GM23338 (cell line): ENCODE measurements around the gene SPNS3. TPM values are rescaled to one million over a fixed set of nuclear protein-coding genes. Genes with fewer than 3 reads are reported as not detected.
A peak's percentile ranks its signal among the peaks of the same experiment; 100 is the strongest.

Source experiments
- ATAC-seq: fragments of 200-7000 bp; cut with Tn5 transposase; 3 replicates; pipeline ENCODE4 v1.9.1; 2020
- DNase-seq: peaks from one replicate; pipeline ENCODE4 v3.0.0-alpha.2; 2015; ENCODE audit warnings: low spot score
- H2AFZ ChIP-seq: fragments of 200-600 bp; sonication (generic); 2 replicates; pipeline ENCODE4 v1.8.0; 2016; ENCODE audit warnings: antibody characterized with exemption, mild to moderate bottlenecking, moderate library complexity
- H3F3A ChIP-seq: fragments of 200-600 bp; sonication (generic); replicated peaks from 2 replicates; pipeline ENCODE4 v1.8.0; 2017; ENCODE audit warnings: antibody characterized with exemption, mixed run types, low read depth
- H3K27ac ChIP-seq: fragments of 200-600 bp; sonication (generic); 2 replicates; pipeline ENCODE4 v1.6.1; 2016; ENCODE audit warnings: low read depth
- H3K27me3 ChIP-seq: fragments of 200-600 bp; sonication (generic); 2 replicates; pipeline ENCODE4 v1.8.0; 2016; ENCODE audit warnings: mild to moderate bottlenecking, mixed run types, moderate library complexity; ENCODE audit not compliant: insufficient read depth
- H3K36me3 ChIP-seq: fragments of 200-600 bp; sonication (generic); 2 replicates; pipeline ENCODE4 v1.8.0; 2016; ENCODE audit warnings: mild to moderate bottlenecking; ENCODE audit not compliant: insufficient read depth
- H3K4me1 ChIP-seq: fragments of 200-600 bp; sonication (generic); 2 replicates; pipeline ENCODE4 v1.8.0; 2016; ENCODE audit warnings: mild to moderate bottlenecking, moderate library complexity; ENCODE audit not compliant: insufficient read depth
- H3K4me2 ChIP-seq: fragments of 200-600 bp; sonication (generic); 2 replicates; pipeline ENCODE4 v1.7.1; 2017; ENCODE audit warnings: mixed run types
- H3K4me3 ChIP-seq: fragments of 200-600 bp; sonication (generic); 2 replicates; pipeline ENCODE4 v1.6.1; 2016; ENCODE audit warnings: mixed run types
- H3K79me2 ChIP-seq: fragments of 200-600 bp; sonication (generic); replicated peaks from 2 replicates; pipeline ENCODE4 v1.8.0; 2017; ENCODE audit warnings: mild to moderate bottlenecking; ENCODE audit not compliant: insufficient read depth
- H3K9me2 ChIP-seq: fragments of 200-600 bp; sonication (generic); 2 replicates; pipeline ENCODE4 v1.8.0; 2017; ENCODE audit not compliant: insufficient read depth
- H4K20me1 ChIP-seq: fragments of 200-600 bp; sonication (generic); replicated peaks from 2 replicates; pipeline ENCODE4 v1.8.0; 2017; ENCODE audit warnings: mild to moderate bottlenecking; ENCODE audit not compliant: insufficient read depth
- H3K27ac Mint-ChIP-seq: 2 replicates; pipeline ENCODE4 v1.8.0; 2020; ENCODE audit warnings: inconsistent platforms, mild to moderate bottlenecking, moderate library complexity, mixed read lengths
- H3K27me3 Mint-ChIP-seq: 3 replicates; pipeline ENCODE4 v1.8.0; 2022; ENCODE audit warnings: low read depth, mild to moderate bottlenecking, moderate library complexity, mixed read lengths, inconsistent platforms; ENCODE audit not compliant: insufficient read depth, poor library complexity
- H3K36me3 Mint-ChIP-seq: 3 replicates; pipeline ENCODE4 v1.8.0; 2021; ENCODE audit warnings: low read depth, mild to moderate bottlenecking, inconsistent platforms, moderate library complexity, mixed read lengths
- H3K4me1 Mint-ChIP-seq: 3 replicates; pipeline ENCODE4 v1.8.0; 2020; ENCODE audit warnings: mild to moderate bottlenecking, inconsistent platforms, mixed read lengths
- H3K4me3 Mint-ChIP-seq: 3 replicates; pipeline ENCODE4 v1.8.0; 2021; ENCODE audit warnings: moderate library complexity, mild to moderate bottlenecking, inconsistent platforms, mixed read lengths
- H3K9me3 Mint-ChIP-seq: 3 replicates; pipeline ENCODE4 v1.8.0; 2020; ENCODE audit warnings: moderate library complexity, mild to moderate bottlenecking, inconsistent platforms, mixed read lengths
- CREB1 ChIP-seq: fragments of 250-450 bp; sonication (Bioruptor Pico); IDR thresholded peaks from 2 replicates; pipeline ENCODE4 v1.5.0; 2020; ENCODE audit warnings: low read depth, mild to moderate bottlenecking, moderate library complexity
- EZH2 ChIP-seq: fragments of 200-600 bp; sonication (generic); IDR thresholded peaks from one replicate; pipeline ENCODE4 v1.8.0; 2017; ENCODE audit warnings: antibody characterized with exemption, mild to moderate bottlenecking, low read depth; ENCODE audit not compliant: unreplicated experiment
- EZH2phosphoT487 ChIP-seq: fragments of 200-600 bp; sonication (generic); IDR thresholded peaks from one replicate; pipeline ENCODE4 v1.8.1; 2018; ENCODE audit warnings: antibody characterized with exemption; ENCODE audit not compliant: unreplicated experiment
- JUNB ChIP-seq: IDR thresholded peaks from one replicate; pipeline ENCODE4 v1.6.1; 2016; ENCODE audit warnings: antibody characterized with exemption; ENCODE audit not compliant: unreplicated experiment
- NANOG ChIP-seq: IDR thresholded peaks from 2 replicates; pipeline ENCODE4 v1.6.1; 2016; ENCODE audit warnings: antibody characterized with exemption, borderline replicate concordance
- POLR2AphosphoS5 ChIP-seq: IDR thresholded peaks from 2 replicates; pipeline ENCODE4 v1.6.1; 2016; ENCODE audit warnings: antibody characterized with exemption, low read depth
- STAT1 ChIP-seq: IDR thresholded peaks from one replicate; pipeline ENCODE4 v1.6.1; 2016; ENCODE audit warnings: antibody characterized with exemption; ENCODE audit not compliant: unreplicated experiment
- ZNF114 ChIP-seq: fragments of 250-450 bp; sonication (Bioruptor Pico); IDR thresholded peaks from 2 replicates; pipeline ENCODE4 v1.5.0; 2020; ENCODE audit warnings: mild to moderate bottlenecking, moderate library complexity
- ZNF331 ChIP-seq: fragments of 250-450 bp; sonication (Bioruptor Pico); IDR thresholded peaks from 2 replicates; pipeline ENCODE4 v1.5.0; 2020; ENCODE audit warnings: low read depth, mild to moderate bottlenecking, moderate library complexity
- polyA plus RNA-seq: library from polyadenylated mRNA; unstranded; fragments of >200 nt; fragmentation: Nextera tagmentation; extraction: Ambion mirVana; gene quantifications from 2 replicates; pipeline ENCODE4 v1.2.1, GENCODE V29; 2016
- total RNA-seq: library from RNA; depleted of rRNA; stranded (reverse); fragments of >200 nt; shearing (Covaris generic); gene quantifications from 2 replicates; pipeline ENCODE4 v1.2.3, GENCODE V29; 2014
- TF ChIP-seq, protein P1 (sequence below), 2 experiments: fragments of 200-600 bp in 1 of 2; sonication (generic) in 1 of 2; conservative IDR thresholded peaks; 2 replicates each; pipeline versions ENCODE4 v1.5.1 to v1.6.1; 2016 to 2017; ENCODE audit warnings: antibody characterized with exemption in 2 of 2, low read depth in 2 of 2, mild to moderate bottlenecking in 2 of 2, moderate library complexity in 1 of 2
- TF ChIP-seq, protein P2 (sequence below): IDR thresholded peaks from 2 replicates; pipeline ENCODE4 v1.6.1; 2016; ENCODE audit warnings: antibody characterized with exemption
- TF ChIP-seq, protein P3 (sequence below): IDR thresholded peaks from one replicate; pipeline ENCODE4 v1.6.1; 2018; ENCODE audit warnings: antibody characterized with exemption; ENCODE audit not compliant: unreplicated experiment
- TF ChIP-seq, protein P4 (sequence below): fragments of 250-450 bp; sonication (Bioruptor Pico); IDR thresholded peaks from 2 replicates; pipeline ENCODE4 v1.5.0; 2020; ENCODE audit warnings: mild to moderate bottlenecking, moderate library complexity

The SPNS3 gene
- total and polyA plus RNA-seq, 2 experiments from 2014 or later, result not detected

DNA sequence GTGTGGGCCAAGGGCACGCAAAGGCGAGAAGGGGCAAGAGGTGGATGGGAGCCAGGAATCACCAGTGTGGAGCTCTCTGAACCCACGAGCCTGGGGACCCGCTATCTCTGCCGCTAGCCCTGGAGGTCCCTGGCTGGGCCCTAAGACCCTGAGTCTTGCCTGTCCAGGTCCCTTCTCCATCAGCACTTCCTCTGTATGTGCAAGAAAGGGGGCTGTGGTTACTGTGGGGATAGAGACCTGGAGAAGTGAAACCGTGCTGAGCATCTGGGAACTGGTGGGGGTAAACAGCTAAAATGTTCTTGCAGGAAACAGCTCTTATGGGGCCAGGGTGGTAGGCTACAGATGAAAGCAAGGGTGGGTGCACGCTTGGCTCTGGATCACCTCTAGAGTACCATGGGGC is 3.1 kb downstream of the SPNS3 start:
- no peak overlapping the region for H3K4me2 ChIP-seq
- Mint-ChIP-seq H3K27ac (no peak overlapping the region), H3K9me3 (no peaks in the 10 kb centered on the region), H3K4me3 (no peak overlapping the region), H3K36me3 (no peaks in the 10 kb centered on the region), H3K27me3 (peaks cover 6% of the 10 kb centered on the region), H3K4me1 (no peaks in the 10 kb centered on the region)
- 0 out of 2 replicates have a peak overlapping the region, but pooled peaks have one; percentile 55 for H3K27ac ChIP-seq
- DNase-seq, result no peak
- ATAC-seq, result no peak
- no peaks in the 10 kb centered on the region for H3K27me3 ChIP-seq
- TF ChIP-seq JUNB, result no peak
- no peak for TF ChIP-seq ZNF114 (CRISPR knock-in tag)
- no peak for TF ChIP-seq ZNF331 (CRISPR knock-in tag)
- TF ChIP-seq EZH2, result no peak
- TF ChIP-seq, protein P1, sequence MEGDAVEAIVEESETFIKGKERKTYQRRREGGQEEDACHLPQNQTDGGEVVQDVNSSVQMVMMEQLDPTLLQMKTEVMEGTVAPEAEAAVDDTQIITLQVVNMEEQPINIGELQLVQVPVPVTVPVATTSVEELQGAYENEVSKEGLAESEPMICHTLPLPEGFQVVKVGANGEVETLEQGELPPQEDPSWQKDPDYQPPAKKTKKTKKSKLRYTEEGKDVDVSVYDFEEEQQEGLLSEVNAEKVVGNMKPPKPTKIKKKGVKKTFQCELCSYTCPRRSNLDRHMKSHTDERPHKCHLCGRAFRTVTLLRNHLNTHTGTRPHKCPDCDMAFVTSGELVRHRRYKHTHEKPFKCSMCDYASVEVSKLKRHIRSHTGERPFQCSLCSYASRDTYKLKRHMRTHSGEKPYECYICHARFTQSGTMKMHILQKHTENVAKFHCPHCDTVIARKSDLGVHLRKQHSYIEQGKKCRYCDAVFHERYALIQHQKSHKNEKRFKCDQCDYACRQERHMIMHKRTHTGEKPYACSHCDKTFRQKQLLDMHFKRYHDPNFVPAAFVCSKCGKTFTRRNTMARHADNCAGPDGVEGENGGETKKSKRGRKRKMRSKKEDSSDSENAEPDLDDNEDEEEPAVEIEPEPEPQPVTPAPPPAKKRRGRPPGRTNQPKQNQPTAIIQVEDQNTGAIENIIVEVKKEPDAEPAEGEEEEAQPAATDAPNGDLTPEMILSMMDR (conservative IDR thresholded peaks at IDR 0.05; ENCODE audit: low read depth in 2 of 2), result no peak
- TF ChIP-seq POLR2AphosphoS5, result no peak
- TF ChIP-seq STAT1, result no peak
- TF ChIP-seq, protein P2, sequence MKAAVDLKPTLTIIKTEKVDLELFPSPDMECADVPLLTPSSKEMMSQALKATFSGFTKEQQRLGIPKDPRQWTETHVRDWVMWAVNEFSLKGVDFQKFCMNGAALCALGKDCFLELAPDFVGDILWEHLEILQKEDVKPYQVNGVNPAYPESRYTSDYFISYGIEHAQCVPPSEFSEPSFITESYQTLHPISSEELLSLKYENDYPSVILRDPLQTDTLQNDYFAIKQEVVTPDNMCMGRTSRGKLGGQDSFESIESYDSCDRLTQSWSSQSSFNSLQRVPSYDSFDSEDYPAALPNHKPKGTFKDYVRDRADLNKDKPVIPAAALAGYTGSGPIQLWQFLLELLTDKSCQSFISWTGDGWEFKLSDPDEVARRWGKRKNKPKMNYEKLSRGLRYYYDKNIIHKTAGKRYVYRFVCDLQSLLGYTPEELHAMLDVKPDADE, result no peak
- TF ChIP-seq, protein P3, sequence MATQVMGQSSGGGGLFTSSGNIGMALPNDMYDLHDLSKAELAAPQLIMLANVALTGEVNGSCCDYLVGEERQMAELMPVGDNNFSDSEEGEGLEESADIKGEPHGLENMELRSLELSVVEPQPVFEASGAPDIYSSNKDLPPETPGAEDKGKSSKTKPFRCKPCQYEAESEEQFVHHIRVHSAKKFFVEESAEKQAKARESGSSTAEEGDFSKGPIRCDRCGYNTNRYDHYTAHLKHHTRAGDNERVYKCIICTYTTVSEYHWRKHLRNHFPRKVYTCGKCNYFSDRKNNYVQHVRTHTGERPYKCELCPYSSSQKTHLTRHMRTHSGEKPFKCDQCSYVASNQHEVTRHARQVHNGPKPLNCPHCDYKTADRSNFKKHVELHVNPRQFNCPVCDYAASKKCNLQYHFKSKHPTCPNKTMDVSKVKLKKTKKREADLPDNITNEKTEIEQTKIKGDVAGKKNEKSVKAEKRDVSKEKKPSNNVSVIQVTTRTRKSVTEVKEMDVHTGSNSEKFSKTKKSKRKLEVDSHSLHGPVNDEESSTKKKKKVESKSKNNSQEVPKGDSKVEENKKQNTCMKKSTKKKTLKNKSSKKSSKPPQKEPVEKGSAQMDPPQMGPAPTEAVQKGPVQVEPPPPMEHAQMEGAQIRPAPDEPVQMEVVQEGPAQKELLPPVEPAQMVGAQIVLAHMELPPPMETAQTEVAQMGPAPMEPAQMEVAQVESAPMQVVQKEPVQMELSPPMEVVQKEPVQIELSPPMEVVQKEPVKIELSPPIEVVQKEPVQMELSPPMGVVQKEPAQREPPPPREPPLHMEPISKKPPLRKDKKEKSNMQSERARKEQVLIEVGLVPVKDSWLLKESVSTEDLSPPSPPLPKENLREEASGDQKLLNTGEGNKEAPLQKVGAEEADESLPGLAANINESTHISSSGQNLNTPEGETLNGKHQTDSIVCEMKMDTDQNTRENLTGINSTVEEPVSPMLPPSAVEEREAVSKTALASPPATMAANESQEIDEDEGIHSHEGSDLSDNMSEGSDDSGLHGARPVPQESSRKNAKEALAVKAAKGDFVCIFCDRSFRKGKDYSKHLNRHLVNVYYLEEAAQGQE, result no peak
- TF ChIP-seq CREB1 (CRISPR knock-in tag), result no peak
- no peak for TF ChIP-seq EZH2phosphoT487
- TF ChIP-seq NANOG, result no peak
- TF ChIP-seq, protein P4, sequence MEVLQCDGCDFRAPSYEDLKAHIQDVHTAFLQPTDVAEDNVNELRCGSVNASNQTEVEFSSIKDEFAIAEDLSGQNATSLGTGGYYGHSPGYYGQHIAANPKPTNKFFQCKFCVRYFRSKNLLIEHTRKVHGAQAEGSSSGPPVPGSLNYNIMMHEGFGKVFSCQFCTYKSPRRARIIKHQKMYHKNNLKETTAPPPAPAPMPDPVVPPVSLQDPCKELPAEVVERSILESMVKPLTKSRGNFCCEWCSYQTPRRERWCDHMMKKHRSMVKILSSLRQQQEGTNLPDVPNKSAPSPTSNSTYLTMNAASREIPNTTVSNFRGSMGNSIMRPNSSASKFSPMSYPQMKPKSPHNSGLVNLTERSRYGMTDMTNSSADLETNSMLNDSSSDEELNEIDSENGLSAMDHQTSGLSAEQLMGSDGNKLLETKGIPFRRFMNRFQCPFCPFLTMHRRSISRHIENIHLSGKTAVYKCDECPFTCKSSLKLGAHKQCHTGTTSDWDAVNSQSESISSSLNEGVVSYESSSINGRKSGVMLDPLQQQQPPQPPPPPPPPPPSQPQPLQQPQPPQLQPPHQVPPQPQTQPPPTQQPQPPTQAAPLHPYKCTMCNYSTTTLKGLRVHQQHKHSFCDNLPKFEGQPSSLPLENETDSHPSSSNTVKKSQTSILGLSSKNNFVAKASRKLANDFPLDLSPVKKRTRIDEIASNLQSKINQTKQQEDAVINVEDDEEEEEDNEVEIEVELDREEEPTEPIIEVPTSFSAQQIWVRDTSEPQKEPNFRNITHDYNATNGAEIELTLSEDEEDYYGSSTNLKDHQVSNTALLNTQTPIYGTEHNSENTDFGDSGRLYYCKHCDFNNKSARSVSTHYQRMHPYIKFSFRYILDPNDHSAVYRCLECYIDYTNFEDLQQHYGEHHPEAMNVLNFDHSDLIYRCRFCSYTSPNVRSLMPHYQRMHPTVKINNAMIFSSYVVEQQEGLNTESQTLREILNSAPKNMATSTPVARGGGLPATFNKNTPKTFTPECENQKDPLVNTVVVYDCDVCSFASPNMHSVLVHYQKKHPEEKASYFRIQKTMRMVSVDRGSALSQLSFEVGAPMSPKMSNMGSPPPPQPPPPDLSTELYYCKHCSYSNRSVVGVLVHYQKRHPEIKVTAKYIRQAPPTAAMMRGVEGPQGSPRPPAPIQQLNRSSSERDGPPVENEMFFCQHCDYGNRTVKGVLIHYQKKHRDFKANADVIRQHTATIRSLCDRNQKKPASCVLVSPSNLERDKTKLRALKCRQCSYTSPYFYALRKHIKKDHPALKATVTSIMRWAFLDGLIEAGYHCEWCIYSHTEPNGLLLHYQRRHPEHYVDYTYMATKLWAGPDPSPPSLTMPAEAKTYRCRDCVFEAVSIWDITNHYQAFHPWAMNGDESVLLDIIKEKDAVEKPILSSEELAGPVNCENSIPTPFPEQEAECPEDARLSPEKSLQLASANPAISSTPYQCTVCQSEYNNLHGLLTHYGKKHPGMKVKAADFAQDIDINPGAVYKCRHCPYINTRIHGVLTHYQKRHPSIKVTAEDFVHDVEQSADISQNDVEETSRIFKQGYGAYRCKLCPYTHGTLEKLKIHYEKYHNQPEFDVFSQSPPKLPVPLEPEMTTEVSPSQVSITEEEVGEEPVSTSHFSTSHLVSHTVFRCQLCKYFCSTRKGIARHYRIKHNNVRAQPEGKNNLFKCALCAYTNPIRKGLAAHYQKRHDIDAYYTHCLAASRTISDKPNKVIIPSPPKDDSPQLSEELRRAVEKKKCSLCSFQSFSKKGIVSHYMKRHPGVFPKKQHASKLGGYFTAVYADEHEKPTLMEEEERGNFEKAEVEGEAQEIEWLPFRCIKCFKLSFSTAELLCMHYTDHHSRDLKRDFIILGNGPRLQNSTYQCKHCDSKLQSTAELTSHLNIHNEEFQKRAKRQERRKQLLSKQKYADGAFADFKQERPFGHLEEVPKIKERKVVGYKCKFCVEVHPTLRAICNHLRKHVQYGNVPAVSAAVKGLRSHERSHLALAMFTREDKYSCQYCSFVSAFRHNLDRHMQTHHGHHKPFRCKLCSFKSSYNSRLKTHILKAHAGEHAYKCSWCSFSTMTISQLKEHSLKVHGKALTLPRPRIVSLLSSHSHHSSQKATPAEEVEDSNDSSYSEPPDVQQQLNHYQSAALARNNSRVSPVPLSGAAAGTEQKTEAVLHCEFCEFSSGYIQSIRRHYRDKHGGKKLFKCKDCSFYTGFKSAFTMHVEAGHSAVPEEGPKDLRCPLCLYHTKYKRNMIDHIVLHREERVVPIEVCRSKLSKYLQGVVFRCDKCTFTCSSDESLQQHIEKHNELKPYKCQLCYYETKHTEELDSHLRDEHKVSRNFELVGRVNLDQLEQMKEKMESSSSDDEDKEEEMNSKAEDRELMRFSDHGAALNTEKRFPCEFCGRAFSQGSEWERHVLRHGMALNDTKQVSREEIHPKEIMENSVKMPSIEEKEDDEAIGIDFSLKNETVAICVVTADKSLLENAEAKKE (CRISPR knock-in tag), result no peak
- H3K4me3 ChIP-seq, result no peak overlapping the region
- H2AFZ ChIP-seq, result 0 out of 2 replicates have a peak overlapping the region, but pooled peaks have one; percentile 47
- no peaks in the 10 kb centered on the region for H3K4me1 ChIP-seq
- H3K79me2 ChIP-seq, result no peaks in the 10 kb centered on the region
- no peaks in the 10 kb centered on the region for H3K9me2 ChIP-seq
- no peaks in the 10 kb centered on the region for H3F3A ChIP-seq
- no peaks in the 10 kb centered on the region for H4K20me1 ChIP-seq
- no peaks in the 10 kb centered on the region for H3K36me3 ChIP-seq
